Bronchial epithelial cell (primary cell): ENCODE results near the gene S1PR2. TPM values are rescaled to one million over a fixed set of nuclear protein-coding genes. Genes with fewer than 3 reads are reported as not detected.

Experiments
- DNase-seq: peaks from one replicate; pipeline ENCODE4 v3.0.0-alpha.2; 2010; ENCODE audit warnings: low read depth
- FAIRE-seq: peaks from 2 replicates; lab custom pipeline; 2011; peaks lifted over from hg19 to GRCh38; lab: Jason Lieb, UNC
- H3K27me3 ChIP-seq: 2 replicates; pipeline ENCODE4 v1.5.1; 2011; ENCODE audit warnings: low read length; ENCODE audit not compliant: control insufficient read depth, insufficient read depth
- H3K36me3 ChIP-seq: 2 replicates; pipeline ENCODE4 v1.5.1; 2011; ENCODE audit warnings: low read length; ENCODE audit not compliant: control insufficient read depth, insufficient read depth
- H3K4me3 ChIP-seq: 2 replicates; pipeline ENCODE4 v1.5.1; 2011; ENCODE audit warnings: mild to moderate bottlenecking, low read depth, low read length, control low read depth
- total RNA-seq: library from RNA; depleted of rRNA; stranded (reverse); fragments of >200 nt; gene quantifications from 2 replicates; pipeline ENCODE4 v1.2.1, GENCODE V29; 2014
- TF ChIP-seq, protein P1 (sequence below): IDR thresholded peaks from 2 replicates; pipeline ENCODE4 v1.5.1; 2011; ENCODE audit warnings: mild to moderate bottlenecking, moderate library complexity, low read length, control low read depth, inconsistent platforms; ENCODE audit not compliant: insufficient read depth, severe bottlenecking

Gene S1PR2
- total RNA-seq, 1 donor from 2014 or later = 1.3 TPM

DNA sequence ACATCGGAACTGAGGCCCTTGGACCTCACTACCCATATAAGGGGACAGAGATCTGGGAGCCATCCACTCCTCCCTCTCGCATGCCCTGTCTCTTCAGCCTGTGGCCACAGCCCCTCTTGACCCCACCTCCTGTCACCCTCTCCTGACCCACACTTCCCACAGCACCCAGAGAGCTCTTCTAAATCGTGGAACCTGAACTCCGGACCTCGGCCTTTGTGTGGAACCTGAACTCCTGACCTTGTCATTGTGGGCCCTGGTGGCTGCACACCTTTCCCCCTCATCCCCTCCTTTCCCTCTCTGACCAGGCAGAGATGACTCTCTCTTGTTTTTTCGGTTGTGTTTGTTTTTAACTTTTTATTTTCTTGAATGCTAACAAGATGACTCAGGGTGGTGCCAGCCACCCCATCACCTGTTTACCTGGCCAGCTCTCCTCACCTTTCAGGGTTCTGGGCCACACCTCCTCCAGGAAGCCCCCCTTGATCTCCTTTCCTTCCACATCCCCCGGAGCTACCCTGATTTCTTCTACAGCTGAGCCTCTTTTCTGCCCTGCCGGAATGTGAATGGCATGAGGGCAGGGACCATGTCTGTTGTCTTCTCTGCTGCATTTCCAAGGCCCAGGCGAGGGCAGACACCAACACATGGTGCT lies 26.0 kb upstream of the S1PR2 start:
- FAIRE-seq = no peak
- Histone ChIP-seq H3K27me3 (no peaks in the 10 kb centered on the region), H3K36me3 (peaks cover 26% of the 10 kb centered on the region), H3K4me3 (no peak overlapping the region)
- DNase-seq = no peak
- TF ChIP-seq, protein P1, sequence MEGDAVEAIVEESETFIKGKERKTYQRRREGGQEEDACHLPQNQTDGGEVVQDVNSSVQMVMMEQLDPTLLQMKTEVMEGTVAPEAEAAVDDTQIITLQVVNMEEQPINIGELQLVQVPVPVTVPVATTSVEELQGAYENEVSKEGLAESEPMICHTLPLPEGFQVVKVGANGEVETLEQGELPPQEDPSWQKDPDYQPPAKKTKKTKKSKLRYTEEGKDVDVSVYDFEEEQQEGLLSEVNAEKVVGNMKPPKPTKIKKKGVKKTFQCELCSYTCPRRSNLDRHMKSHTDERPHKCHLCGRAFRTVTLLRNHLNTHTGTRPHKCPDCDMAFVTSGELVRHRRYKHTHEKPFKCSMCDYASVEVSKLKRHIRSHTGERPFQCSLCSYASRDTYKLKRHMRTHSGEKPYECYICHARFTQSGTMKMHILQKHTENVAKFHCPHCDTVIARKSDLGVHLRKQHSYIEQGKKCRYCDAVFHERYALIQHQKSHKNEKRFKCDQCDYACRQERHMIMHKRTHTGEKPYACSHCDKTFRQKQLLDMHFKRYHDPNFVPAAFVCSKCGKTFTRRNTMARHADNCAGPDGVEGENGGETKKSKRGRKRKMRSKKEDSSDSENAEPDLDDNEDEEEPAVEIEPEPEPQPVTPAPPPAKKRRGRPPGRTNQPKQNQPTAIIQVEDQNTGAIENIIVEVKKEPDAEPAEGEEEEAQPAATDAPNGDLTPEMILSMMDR = no peak

DNA sequence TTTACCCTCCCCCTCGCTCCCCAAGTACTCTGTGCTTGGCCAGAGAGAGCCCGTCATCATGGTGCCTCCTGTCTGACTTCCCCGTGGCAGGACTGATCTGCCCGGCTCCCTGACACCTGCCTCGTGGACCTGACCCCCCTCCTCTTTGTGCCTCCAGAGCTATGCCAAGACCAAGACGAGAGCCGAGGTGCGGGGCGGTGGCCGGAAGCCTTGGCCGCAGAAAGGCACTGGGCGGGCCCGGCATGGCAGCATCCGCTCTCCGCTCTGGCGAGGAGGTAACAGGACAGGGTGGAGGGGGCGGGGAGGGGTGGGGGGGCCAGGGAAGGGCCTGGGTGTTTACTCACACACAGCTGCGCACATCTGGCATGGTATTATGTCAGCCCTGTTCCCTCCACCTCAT lies 25.4 kb upstream of the S1PR2 start:
- FAIRE-seq (no peak), DNase-seq (no peak)
- Histone ChIP-seq H3K36me3 (peaks cover 26% of the 10 kb centered on the region), H3K4me3 (no peak overlapping the region), H3K27me3 (no peaks in the 10 kb centered on the region)
- TF ChIP-seq, protein P1 = no peak

DNA sequence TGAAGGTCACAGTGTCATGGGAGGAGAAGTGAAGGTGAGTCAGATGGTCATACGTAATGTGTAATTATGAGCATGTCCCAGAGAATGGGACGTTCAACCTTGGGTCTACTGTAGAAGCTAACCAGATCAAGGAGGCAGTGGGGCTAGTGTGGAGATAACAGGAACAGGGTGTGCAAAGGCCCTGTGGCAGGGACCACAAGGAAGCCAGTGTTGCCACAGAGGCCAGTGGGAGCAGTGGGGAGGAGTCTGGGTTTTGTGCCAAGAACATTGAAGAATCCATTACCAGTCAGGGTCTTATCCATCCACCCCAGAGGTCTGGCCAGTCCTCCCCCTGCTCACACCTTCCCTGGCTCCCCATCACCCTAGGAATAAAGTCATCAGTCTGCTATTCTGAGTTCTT lies 24.2 kb upstream of the S1PR2 start:
- H3K36me3 ChIP-seq = peaks cover 26% of the 10 kb centered on the region
- no peak overlapping the region for H3K4me3 ChIP-seq
- H3K27me3 ChIP-seq = no peaks in the 10 kb centered on the region
- FAIRE-seq (no peak), DNase-seq (no peak)
- TF ChIP-seq, protein P1 = no peak

DNA sequence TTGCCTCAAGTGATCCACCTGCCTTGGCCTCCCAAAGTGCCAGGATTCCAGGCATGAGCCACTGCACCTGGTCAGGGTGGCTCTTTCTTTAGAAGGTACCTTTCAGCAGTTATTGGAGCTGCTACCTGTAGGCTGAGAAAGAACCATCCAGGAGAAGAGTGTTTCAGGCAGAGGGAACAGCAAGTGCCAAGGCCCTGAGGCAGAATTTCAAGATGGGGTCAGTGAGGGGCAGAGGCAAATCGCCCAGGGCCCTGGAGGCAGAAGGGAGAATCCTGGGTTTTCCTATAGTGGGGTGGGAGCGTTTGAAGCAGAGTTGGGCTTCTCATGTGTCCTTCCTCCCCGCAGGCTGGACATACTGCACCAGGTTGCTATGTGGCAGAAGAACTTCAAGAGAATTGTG lies 23.1 kb upstream of the S1PR2 start:
- Histone ChIP-seq H3K36me3 (peaks cover 26% of the 10 kb centered on the region), H3K27me3 (no peaks in the 10 kb centered on the region), H3K4me3 (no peak overlapping the region)
- TF ChIP-seq, protein P1 = no peak
- FAIRE-seq (no peak), DNase-seq (no peak)

DNA sequence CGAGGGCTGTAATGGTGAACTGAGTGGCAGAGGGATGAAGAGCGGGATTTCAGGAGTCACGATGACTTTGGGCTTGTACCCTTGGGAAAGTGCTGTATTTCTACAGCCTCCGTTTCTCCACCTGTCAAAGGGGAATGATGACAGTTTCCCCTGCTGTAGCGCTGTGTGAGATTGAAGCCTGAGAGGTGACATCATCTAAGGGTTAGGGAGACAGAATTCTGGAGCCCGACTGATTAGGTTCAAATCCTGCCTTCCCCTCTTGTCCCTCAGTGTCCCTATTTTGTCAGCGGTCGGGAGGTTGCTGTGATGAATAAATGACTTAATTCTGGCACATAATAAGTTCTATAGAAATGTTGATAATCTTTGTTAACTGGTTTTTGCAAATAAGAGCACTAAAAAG lies 21.6 kb upstream of the S1PR2 start:
- TF ChIP-seq, protein P1 = no peak
- no peak for FAIRE-seq

More for the DNA sequence above, 21.6 kb upstream of the S1PR2 start:
- DNase-seq = no peak
- H3K36me3 ChIP-seq = peaks cover 17% of the 10 kb centered on the region
- peak overlapping the region; percentile 80 for H3K4me3 ChIP-seq
- no peaks in the 10 kb centered on the region for H3K27me3 ChIP-seq
